Measurements from ENCODE around the gene MREG. TPM values are rescaled to one million over a fixed set of nuclear protein-coding genes. Genes with fewer than 3 reads are reported as not detected.
"Not testable (repeated sequence)": the region's sequence is repeated elsewhere in the genome, so short reads cannot be mapped to it uniquely, and the experiment has no call there.

MREG gene
- polyA plus RNA-seq, 1 experiment = 2.6 TPM

- DNase-seq (ENCODE audit: low read depth, low spot score) = no peak
- H3K4me3 ChIP-seq (ENCODE audit: low read depth, low read length) = no peak overlapping the region
- no peak overlapping the region for H3K27ac ChIP-seq (ENCODE audit: low read depth, low read length)
- H3K9me3 ChIP-seq (ENCODE audit: control insufficient read depth, insufficient read depth, low read length) = no peaks in the 10 kb centered on the region
- CTCF ChIA-PET = no interaction called here
- TF ChIP-seq CTCF (IDR thresholded peaks at IDR 0.05; ENCODE audit: low read depth, low read length) = no peak
- POLR2A ChIA-PET = interaction anchor here (0.6 kb wide), 1 partner anchor 1363 kb away, joined by 3 read pairs; no protein-coding TSS in a partner anchor
- H3K27me3 ChIP-seq (ENCODE audit: control insufficient read depth, insufficient read depth, low read length) = no peaks in the 10 kb centered on the region
These were observed 47.1 kb downstream of the MREG start for GRCh38 chr2:215966274-215966673.

GRCh38 chr2:215965532-215966165, 47.7 kb downstream of the MREG start:
- Histone ChIP-seq H3K27ac (ENCODE audit: low read depth, low read length) (no peak overlapping the region), H3K4me3 (ENCODE audit: low read depth, low read length) (no peak overlapping the region), H3K27me3 (ENCODE audit: control insufficient read depth, insufficient read depth, low read length) (no peaks in the 10 kb centered on the region), H3K9me3 (ENCODE audit: control insufficient read depth, insufficient read depth, low read length) (no peaks in the 10 kb centered on the region)
- ChIA-PET CTCF (no interaction called here), POLR2A (interaction anchor here (0.6 kb wide), 1 partner anchor 1362 kb away, joined by 3 read pairs; no protein-coding TSS in a partner anchor)
- DNase-seq (ENCODE audit: low read depth, low spot score) = no peak
- no peak for TF ChIP-seq CTCF (IDR thresholded peaks at IDR 0.05; ENCODE audit: low read depth, low read length)

- no peaks in the 10 kb centered on the region for H3K27me3 ChIP-seq (ENCODE audit: control insufficient read depth, insufficient read depth, low read length)
- no peak for TF ChIP-seq CTCF (IDR thresholded peaks at IDR 0.05; ENCODE audit: low read depth, low read length)
- no peak overlapping the region for H3K4me3 ChIP-seq (ENCODE audit: low read depth, low read length)
- no peak for DNase-seq (ENCODE audit: low read depth, low spot score)
- ChIA-PET CTCF (no interaction called here), POLR2A (no interaction called here)
- H3K27ac ChIP-seq (ENCODE audit: low read depth, low read length) = no peak overlapping the region
- no peaks in the 10 kb centered on the region for H3K9me3 ChIP-seq (ENCODE audit: control insufficient read depth, insufficient read depth, low read length)
These were observed 51.4 kb downstream of the MREG start for GRCh38 chr2:215961981-215962380.

GRCh38 chr2:215958257-215958656, 55.1 kb downstream of the MREG start:
- no peak for DNase-seq (ENCODE audit: low read depth, low spot score)
- Histone ChIP-seq H3K9me3 (ENCODE audit: control insufficient read depth, insufficient read depth, low read length) (no peaks in the 10 kb centered on the region), H3K4me3 (ENCODE audit: low read depth, low read length) (no peak overlapping the region), H3K27me3 (ENCODE audit: control insufficient read depth, insufficient read depth, low read length) (no peaks in the 10 kb centered on the region), H3K27ac (ENCODE audit: low read depth, low read length) (no peak overlapping the region)
- ChIA-PET CTCF (interaction anchor here (0.5 kb wide), 1 partner anchor 1146 kb away, joined by 3 read pairs; no protein-coding TSS in a partner anchor), POLR2A (no interaction called here)
- TF ChIP-seq CTCF (IDR thresholded peaks at IDR 0.05; ENCODE audit: low read depth, low read length) = no peak

- DNase-seq (ENCODE audit: low read depth, low spot score); H3K27me3 ChIP-seq (ENCODE audit: control insufficient read depth, insufficient read depth, low read length); H3K9me3 ChIP-seq (ENCODE audit: control insufficient read depth, insufficient read depth, low read length); H3K27ac ChIP-seq (ENCODE audit: low read depth, low read length); POLR2A ChIA-PET; H3K4me3 ChIP-seq (ENCODE audit: low read depth, low read length): not testable (repeated sequence)
- CTCF ChIA-PET = interaction anchor here (0.5 kb wide), 1 partner anchor 1145 kb away, joined by 3 read pairs; no protein-coding TSS in a partner anchor
These were observed 55.8 kb downstream of the MREG start for GRCh38 chr2:215957354-215958122.

All from AG04450 (cell line).